Activated gamma-delta T cell (primary cell): ENCODE data around the gene CTSK.

Experiments used
- DNase-seq: peaks from one replicate; lab custom pipeline; 2025; lab: John Stamatoyannopoulos, UW

CTSK gene

DNA sequence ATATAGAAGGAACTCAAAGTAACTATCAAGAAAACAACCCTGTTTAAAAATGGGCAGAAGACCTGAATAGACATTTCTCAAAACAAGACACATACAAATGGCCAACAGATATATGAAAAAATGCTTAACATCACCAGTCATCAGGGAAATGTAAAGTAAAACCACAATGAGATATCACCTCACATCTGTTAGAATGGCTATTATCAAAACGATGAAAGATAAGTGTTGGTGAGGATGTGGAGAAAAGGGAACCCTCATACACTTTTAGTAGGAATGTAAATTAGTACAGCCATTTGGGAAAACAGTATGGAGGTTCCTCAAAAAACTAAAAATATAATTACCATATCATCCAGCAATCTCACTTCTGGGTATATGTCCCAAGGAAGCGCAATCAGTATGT is 45.5 kb downstream of the CTSK start:
- DNase-seq: no peak

DNA sequence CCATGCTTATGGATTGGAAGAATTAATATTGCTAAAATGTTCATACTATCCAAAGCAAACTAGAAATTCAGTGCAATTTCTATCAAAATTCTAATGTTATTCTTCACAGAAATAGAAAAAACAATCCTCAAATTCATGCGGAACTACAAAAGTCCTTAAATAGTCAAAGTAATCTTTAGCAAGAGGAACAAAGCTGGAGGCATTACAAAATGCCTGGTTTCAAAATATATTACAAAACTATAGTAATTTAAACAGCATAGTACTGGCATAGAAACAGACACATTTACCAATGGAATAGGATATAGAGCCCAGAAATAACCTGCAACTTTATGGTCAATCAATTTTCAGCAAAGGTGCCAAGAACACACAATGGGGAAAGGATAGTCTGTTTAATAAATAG is 46.3 kb downstream of the CTSK start:
- no peak for DNase-seq

DNA sequence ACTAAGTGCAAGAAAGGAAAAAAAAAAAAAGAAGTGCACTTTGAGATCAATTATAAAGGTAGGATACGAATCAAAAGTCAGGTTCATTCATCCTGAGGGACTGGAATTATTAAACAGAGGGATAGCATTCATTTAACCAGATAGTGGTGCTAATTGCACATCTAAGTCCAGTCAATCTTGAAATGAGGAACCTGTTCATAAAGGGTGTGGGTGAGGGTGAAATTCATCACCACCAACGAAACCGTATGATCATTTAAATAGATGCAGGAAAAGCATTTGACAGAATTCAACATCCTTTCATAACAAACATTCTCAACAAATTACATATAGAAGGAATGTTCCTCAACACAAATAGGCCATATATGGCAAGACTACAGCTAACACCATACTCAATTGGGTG is 48.0 kb downstream of the CTSK start:
- no peak for DNase-seq

GRCh38 chr1:150753416-150753815 is 54.6 kb downstream of the CTSK start:
- no peak for DNase-seq

- no peak for DNase-seq
These were observed 56.6 kb downstream of the CTSK start for GRCh38 chr1:150751443-150751842.

- no peak for DNase-seq
These were observed 58.2 kb downstream of the CTSK start for GRCh38 chr1:150749720-150750311.

- no peak for DNase-seq
These were observed 59.0 kb downstream of the CTSK start for GRCh38 chr1:150748878-150749719.
